ENCODE data around the gene PACS1. TPM values are rescaled to one million over a fixed set of nuclear protein-coding genes. Genes with fewer than 3 reads are reported as not detected.

Gene PACS1
- total RNA-seq, 1 donor: 31.5 TPM

DNA sequence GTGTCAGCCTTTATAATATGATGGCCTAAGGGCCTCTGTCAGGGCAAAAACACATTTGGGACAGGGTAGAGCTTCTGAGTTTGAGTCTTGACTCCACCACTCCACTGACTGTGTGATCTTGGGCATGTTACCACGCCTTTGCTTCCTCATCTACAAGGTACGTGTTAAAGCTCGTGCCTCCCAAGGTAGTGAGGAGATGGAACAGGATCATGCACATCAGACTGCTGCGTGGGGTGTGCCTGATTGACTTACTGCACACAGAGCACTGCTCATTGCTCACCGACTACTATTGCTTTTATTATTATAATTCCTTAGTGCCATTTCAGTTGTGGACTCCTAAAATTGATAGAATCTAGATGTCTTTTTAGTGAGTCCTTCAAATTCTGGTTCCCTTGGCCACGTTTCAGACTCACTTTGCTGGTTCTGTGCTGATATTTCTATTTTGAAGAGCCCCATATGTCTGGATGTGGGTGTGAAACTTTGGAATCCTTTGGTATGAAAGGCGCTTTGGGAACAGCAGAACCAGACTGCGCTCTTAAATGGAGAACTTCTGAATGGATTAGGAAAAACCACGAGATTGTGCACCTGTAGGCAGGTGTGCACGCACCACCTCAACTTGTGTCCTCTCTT is 154.3 kb downstream of the PACS1 start:
- H3K4me3 ChIP-seq (ENCODE audit: low read depth, low read length): no peak overlapping the region
- no peak for DNase-seq (ENCODE audit: low read depth)
- TF ChIP-seq, protein P1, sequence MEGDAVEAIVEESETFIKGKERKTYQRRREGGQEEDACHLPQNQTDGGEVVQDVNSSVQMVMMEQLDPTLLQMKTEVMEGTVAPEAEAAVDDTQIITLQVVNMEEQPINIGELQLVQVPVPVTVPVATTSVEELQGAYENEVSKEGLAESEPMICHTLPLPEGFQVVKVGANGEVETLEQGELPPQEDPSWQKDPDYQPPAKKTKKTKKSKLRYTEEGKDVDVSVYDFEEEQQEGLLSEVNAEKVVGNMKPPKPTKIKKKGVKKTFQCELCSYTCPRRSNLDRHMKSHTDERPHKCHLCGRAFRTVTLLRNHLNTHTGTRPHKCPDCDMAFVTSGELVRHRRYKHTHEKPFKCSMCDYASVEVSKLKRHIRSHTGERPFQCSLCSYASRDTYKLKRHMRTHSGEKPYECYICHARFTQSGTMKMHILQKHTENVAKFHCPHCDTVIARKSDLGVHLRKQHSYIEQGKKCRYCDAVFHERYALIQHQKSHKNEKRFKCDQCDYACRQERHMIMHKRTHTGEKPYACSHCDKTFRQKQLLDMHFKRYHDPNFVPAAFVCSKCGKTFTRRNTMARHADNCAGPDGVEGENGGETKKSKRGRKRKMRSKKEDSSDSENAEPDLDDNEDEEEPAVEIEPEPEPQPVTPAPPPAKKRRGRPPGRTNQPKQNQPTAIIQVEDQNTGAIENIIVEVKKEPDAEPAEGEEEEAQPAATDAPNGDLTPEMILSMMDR (IDR thresholded peaks at IDR 0.05; ENCODE audit: insufficient read depth, low read length): no peak

DNA sequence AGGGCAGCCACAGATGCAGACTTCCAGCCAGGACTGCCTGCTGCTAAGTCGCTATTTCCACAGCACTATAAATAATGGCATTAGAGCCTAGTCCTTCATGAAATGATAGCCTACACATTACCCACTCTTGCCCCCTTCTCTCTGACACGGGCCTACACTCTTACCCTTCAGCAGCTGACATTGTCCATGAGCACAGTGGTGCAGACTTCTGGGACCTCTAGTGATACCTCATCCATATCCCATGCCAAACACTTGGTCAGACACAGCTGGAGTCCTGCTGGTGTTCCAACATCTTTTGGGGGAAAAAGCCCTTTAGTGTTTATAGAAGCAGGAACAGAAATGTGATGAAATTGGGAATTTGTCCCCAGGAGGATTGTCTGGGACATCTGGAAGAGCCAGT is 155.0 kb downstream of the PACS1 start:
- no peak overlapping the region for H3K4me3 ChIP-seq (ENCODE audit: low read depth, low read length)
- no peak for DNase-seq (ENCODE audit: low read depth)
- TF ChIP-seq, protein P1 (IDR thresholded peaks at IDR 0.05; ENCODE audit: insufficient read depth, low read length): no peak

DNA sequence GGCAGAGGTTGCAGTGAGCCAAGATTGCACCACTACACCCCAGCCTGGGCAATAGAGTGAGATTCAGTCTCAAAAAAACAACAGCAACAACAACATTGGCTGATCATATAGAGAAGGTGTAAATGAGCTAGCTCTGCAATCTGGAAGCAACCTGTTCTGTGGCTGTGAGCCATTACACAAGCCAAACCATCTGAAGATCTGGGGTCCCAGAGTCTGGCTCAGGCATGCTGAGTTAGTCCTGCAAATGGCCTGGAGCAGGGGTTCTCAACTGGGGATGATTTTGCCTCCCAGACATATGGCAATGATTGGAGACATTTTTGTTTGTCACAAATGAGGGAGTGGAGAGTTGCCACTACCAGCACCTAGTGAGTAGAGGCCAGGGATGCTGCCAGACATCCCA is 156.0 kb downstream of the PACS1 start:
- no peak for DNase-seq (ENCODE audit: low read depth)
- TF ChIP-seq, protein P1 (IDR thresholded peaks at IDR 0.05; ENCODE audit: insufficient read depth, low read length): no peak
- H3K4me3 ChIP-seq (ENCODE audit: low read depth, low read length): no peak overlapping the region

DNA sequence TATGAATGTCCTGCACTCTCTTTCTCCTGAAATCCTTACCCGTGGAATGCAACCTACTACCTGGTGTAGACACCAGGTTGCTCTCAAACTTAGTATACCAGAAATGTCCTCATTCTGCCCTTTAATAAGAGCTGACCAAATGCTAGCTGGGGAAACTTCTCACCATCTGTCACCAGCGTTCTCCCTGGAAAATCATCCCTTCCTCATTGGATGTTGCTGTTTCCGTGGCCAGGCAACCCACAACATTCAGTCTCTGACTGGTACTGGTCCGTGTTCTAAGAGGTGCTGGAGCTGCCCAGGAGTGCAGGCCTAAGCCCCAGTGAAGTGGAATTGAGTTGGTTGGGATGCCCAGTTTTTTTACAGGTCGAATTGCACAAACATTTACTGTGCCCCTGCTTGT is 157.6 kb downstream of the PACS1 start:
- DNase-seq (ENCODE audit: low read depth): no peak
- TF ChIP-seq, protein P1 (IDR thresholded peaks at IDR 0.05; ENCODE audit: insufficient read depth, low read length): no peak
- H3K4me3 ChIP-seq (ENCODE audit: low read depth, low read length): no peak overlapping the region

DNA sequence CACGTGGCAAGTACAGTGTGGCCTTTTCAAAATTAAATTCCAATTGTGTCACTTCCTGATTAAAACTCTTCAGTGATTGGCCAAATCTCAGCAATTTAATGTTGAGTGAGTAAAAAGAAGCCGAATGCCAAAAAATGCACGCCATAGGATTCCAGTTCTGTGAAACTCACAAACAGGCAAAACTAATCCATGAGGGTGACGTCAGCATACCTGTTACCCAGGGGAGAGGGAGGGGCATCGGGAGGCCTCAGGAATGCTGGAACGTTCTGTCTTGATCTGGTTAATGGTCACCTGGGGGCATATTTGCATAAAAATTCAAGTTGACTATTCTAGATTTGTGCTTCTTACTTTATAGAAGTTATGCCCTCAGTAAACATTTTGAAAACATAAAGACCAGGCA is 158.4 kb downstream of the PACS1 start:
- no peak overlapping the region for H3K4me3 ChIP-seq (ENCODE audit: low read depth, low read length)
- DNase-seq (ENCODE audit: low read depth): no peak
- TF ChIP-seq, protein P1 (IDR thresholded peaks at IDR 0.05; ENCODE audit: insufficient read depth, low read length): no peak

DNA sequence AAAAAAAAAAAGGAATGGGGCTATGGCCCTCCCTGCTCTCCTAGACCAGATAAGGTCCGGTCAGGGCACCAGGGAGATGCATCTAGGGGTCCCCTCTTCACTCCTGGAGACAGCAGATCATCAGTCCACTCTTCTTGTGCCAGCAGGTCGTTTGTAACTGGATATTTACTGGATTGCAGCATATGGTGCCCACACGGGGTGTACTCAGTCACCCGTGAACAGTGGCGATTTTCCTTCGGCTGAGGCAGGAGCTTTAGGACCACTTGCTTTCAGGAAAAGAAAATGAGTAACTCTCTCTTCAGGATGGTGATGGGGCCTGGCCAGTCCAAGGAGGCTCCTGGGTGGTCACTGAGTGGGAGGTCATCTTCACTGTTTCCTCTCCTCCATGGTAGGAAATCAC is 160.1 kb downstream of the PACS1 start:
- TF ChIP-seq, protein P1 (IDR thresholded peaks at IDR 0.05; ENCODE audit: insufficient read depth, low read length): no peak
- H3K4me3 ChIP-seq (ENCODE audit: low read depth, low read length): no peak overlapping the region
- no peak for DNase-seq (ENCODE audit: low read depth)

DNA sequence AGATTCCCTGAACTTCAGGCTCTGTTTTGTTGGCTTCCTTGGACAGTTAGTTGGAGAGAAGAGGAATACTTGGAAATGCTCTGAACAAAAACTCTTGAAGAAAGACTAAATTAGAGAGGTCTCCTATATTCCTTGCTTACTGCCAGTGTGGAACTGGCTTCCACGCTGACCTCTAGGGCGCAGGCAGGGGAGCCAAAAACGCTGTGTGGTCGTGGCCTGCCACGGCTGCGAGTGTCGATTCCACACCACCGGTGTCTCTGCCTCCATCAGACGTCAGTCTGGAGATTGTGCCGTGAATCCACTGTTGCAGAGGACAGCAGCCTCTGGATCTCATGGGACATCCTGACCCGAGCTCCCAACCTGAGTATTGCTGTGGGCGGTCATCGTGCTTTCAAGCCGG is 160.9 kb downstream of the PACS1 start:
- no peak overlapping the region for H3K4me3 ChIP-seq (ENCODE audit: low read depth, low read length)
- TF ChIP-seq, protein P1 (IDR thresholded peaks at IDR 0.05; ENCODE audit: insufficient read depth, low read length): no peak
- no peak for DNase-seq (ENCODE audit: low read depth)

Data from fibroblast of the aortic adventitia (primary cell).